Ascending aorta (tissue), 2 donors: ENCODE measurements around the gene SERPINA10. TPM values are rescaled to one million over a fixed set of nuclear protein-coding genes. Genes with fewer than 3 reads are reported as not detected.

ENCODE experiments used
- DNase-seq, 2 donors: peaks; one replicate each; pipeline ENCODE4 v3.0.0-alpha.2; 2019; ENCODE audit warnings: low spot score in 2 of 2
- H3K27ac ChIP-seq, 2 donors: fragments of 200-600 bp; sonication (generic); one replicate each; pipeline ENCODE4 v1.5.1; 2016 to 2017; ENCODE audit warnings: mild to moderate bottlenecking in 1 of 2
- H3K27me3 ChIP-seq: fragments of 200-600 bp; sonication (generic); one replicate; pipeline ENCODE4 v1.5.1; 2017
- H3K36me3 ChIP-seq, 2 donors: fragments of 200-600 bp; sonication (generic); one replicate each; pipeline ENCODE4 v1.5.1; 2016
- H3K4me1 ChIP-seq, 2 donors: fragments of 200-600 bp; sonication (generic); one replicate each; pipeline ENCODE4 v1.5.1; 2016 to 2017; ENCODE audit warnings: mild to moderate bottlenecking in 1 of 2
- H3K4me3 ChIP-seq, 2 donors: fragments of 200-600 bp; sonication (generic); one replicate each; pipeline ENCODE4 v1.5.1; 2016 to 2017; ENCODE audit warnings: mild to moderate bottlenecking in 1 of 2
- H3K9me3 ChIP-seq, 2 donors: fragments of 200-600 bp; sonication (generic); one replicate each; pipeline ENCODE4 v1.5.1; 2016
- intact Hi-C: fragments of 100-400 bp; cut with DNase I; formaldehyde crosslinking; loops from one replicate; pipeline ENCODE4 v1.15.1; 2023
- total RNA-seq: library from RNA; depleted of rRNA; stranded (reverse); fragments of >200 nt; gene quantifications from one replicate; pipeline ENCODE4 v1.1.0, GENCODE V29; 2016
- TF ChIP-seq, protein P1 (sequence below), 3 experiments: fragments of 200-600 bp in 2 of 3; fragments of 450-650 bp in 1 of 3; sonication (generic) in 2 of 3; IDR thresholded peaks; one replicate each; pipeline ENCODE4 v1.5.1; 2016 to 2019; ENCODE audit warnings: antibody characterized with exemption in 3 of 3, mild to moderate bottlenecking in 1 of 3, moderate library complexity in 1 of 3

Gene SERPINA10
- total RNA-seq, 1 donor from 2014 or later: not detected

DNA sequence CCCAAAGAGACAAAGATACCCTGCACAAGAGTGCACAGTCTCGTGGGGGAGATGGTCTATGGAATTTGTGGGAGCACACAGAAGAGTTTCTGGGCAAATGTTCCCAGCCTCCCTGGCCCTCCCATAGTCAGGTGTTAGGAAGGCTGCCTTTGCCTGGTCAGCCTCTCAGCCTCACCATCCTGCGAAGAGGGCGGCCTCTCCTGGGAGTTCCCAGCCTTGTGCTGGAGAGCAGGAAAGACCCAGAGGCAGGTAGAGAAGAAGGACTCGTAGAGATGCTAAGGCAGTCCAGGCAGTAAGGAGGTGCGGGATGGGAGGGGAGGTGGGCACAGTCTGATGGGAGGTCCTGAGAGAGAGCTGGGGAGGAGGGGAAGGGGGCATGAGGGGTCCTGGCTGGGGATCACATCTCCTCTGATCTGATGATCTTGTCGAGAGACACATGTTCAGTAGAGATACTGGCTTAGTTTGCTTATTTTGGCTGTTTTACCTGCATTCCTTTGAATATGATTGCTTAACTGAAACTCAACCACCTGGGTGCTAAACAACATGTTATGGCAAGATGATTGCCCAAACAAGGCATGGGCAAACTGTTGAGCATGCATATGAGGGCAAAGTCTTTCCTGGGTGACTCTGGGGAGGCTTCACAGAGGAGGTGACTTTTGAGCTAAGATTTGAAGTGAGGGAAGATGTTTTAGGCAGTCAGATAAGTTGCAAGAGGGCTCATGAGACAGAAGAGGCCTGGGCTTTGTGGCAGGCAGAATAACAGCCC lies 19.6 kb upstream of the SERPINA10 start:
- no peak for DNase-seq
- no peak overlapping the region for H3K27ac ChIP-seq
- no peaks in the 10 kb centered on the region for H3K36me3 ChIP-seq
- TF ChIP-seq, protein P1, sequence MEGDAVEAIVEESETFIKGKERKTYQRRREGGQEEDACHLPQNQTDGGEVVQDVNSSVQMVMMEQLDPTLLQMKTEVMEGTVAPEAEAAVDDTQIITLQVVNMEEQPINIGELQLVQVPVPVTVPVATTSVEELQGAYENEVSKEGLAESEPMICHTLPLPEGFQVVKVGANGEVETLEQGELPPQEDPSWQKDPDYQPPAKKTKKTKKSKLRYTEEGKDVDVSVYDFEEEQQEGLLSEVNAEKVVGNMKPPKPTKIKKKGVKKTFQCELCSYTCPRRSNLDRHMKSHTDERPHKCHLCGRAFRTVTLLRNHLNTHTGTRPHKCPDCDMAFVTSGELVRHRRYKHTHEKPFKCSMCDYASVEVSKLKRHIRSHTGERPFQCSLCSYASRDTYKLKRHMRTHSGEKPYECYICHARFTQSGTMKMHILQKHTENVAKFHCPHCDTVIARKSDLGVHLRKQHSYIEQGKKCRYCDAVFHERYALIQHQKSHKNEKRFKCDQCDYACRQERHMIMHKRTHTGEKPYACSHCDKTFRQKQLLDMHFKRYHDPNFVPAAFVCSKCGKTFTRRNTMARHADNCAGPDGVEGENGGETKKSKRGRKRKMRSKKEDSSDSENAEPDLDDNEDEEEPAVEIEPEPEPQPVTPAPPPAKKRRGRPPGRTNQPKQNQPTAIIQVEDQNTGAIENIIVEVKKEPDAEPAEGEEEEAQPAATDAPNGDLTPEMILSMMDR (IDR thresholded peaks at IDR 0.05): no peak
- H3K4me1 ChIP-seq: no peaks in the 10 kb centered on the region
- H3K9me3 ChIP-seq: no peaks in the 10 kb centered on the region
- no peak overlapping the region for H3K4me3 ChIP-seq
- intact Hi-C loops: no loop called here
- no peaks in the 10 kb centered on the region for H3K27me3 ChIP-seq

- Histone ChIP-seq H3K4me1 (no peaks in the 10 kb centered on the region), H3K27me3 (no peaks in the 10 kb centered on the region), H3K27ac (no peak overlapping the region), H3K4me3 (no peak overlapping the region), H3K36me3 (no peaks in the 10 kb centered on the region), H3K9me3 (no peaks in the 10 kb centered on the region)
- TF ChIP-seq, protein P1 (IDR thresholded peaks at IDR 0.05): no peak
- intact Hi-C loops: no loop called here
- DNase-seq: no peak
Observed at GRCh38 chr14:94310248-94310647, 17.2 kb upstream of the SERPINA10 start.

DNA sequence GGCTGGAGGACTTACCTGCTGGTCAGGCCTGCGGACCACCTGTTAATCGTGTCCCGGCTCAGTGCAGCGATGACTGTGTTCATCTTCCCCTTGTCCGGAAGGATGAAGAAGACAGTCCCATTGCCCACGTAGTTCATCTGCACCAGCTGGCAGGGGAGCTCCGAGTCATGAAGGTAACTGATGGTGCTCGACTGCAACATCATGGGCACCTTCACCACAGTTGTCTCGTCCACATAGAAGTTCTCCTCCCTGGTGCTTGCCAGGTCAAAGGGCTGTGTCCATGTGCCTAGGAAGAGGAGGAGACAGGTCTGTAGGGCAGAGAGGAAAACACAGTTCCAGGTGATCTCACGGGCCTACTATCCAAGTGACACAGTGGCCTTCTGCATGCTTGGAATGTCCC lies 16.7 kb upstream of the SERPINA10 start:
- intact Hi-C loops: no loop called here
- Histone ChIP-seq H3K9me3 (no peaks in the 10 kb centered on the region), H3K27me3 (no peaks in the 10 kb centered on the region), H3K36me3 (no peaks in the 10 kb centered on the region), H3K27ac (no peak overlapping the region), H3K4me3 (no peak overlapping the region), H3K4me1 (no peaks in the 10 kb centered on the region)
- no peak for DNase-seq
- TF ChIP-seq, protein P1 (IDR thresholded peaks at IDR 0.05): no peak

GRCh38 chr14:94307410-94307992 lies 14.4 kb upstream of the SERPINA10 start:
- H3K9me3 ChIP-seq: no peaks in the 10 kb centered on the region
- no peak for DNase-seq
- no peaks in the 10 kb centered on the region for H3K27me3 ChIP-seq
- no peak overlapping the region for H3K4me3 ChIP-seq
- H3K27ac ChIP-seq: no peak overlapping the region
- H3K36me3 ChIP-seq: no peaks in the 10 kb centered on the region
- H3K4me1 ChIP-seq: no peaks in the 10 kb centered on the region
- TF ChIP-seq, protein P1 (IDR thresholded peaks at IDR 0.05): no peak
- intact Hi-C loops: no loop called here

DNA sequence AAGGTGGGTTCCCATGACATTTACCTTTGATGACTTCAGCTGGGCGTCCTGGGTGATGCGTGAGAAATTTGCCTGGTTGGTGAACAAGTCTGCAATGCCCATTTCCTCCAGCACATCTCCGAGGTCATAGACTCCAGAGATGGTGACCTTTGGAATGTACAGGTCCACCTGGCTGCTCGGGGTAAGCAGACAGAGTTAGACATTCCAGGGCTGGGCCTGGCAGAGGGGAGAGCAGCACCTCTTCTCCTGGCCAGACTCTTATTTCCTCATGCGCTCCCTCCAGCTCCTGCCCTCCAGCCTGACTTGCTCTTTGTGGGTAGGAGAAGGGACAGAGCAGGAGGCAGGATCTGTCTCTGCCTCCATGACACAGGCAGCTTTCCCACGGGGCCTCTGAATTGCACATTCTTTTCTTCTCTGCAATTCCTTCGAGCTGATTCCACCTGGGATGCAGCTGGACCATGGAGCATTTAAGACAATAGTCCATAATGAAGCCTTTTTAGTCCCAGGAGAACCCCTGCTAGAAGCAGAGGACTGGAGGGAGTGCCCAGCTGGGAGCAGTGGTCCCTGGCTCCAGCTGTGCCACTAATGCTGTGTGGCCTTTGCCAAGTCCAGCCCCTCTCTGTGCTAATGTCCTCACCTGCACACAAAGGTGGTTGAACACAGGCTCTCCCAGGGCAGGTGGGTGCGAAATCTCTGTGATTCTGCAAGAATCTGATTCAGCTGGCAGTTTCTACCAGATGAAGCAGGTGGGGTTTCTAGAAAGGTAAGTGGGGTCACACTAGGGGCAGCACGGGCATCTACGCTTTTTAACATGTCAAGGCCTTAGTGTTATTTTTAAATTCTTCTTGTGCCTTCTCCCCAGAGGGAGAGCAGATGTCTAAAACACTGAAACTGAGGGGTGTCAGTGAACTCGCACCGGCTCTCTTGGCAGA lies 13.2 kb upstream of the SERPINA10 start:
- DNase-seq: no peak
- Histone ChIP-seq H3K27ac (no peak overlapping the region), H3K36me3 (no peaks in the 10 kb centered on the region), H3K27me3 (no peaks in the 10 kb centered on the region), H3K9me3 (no peaks in the 10 kb centered on the region), H3K4me1 (no peaks in the 10 kb centered on the region), H3K4me3 (no peak overlapping the region)
- TF ChIP-seq, protein P1 (IDR thresholded peaks at IDR 0.05): no peak
- intact Hi-C loops: no loop called here
